AML-193 (cell line): ENCODE results near the gene CAPN3.
A peak's percentile ranks its signal among the peaks of the same experiment; 100 is the strongest.

ENCODE experiments used
- DNase-seq, 2 experiments: peaks; one replicate each; lab custom pipeline; 2025; lab: John Stamatoyannopoulos, UW

Gene CAPN3

DNA sequence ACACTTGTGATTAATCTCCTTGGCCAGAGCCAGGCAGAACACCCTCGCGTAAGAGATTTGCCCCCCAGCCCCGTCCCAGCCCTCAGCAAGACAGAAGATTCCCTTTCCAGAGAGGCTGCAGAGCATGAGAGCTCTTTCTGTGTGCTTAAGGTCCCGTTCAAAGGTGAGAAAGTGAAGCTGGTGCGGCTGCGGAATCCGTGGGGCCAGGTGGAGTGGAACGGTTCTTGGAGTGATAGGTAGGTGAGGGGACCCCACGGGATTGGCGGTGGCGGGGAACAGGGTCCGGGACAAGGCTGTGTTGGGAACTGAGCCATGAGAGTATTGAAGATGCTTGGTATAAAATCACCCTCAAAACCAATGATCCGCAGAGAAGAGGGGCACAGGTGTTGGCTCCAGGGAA, 34.8 kb downstream of the CAPN3 start:
- no peak for DNase-seq

- no peak for DNase-seq
Observed at GRCh38 chr15:42395838-42396237, 36.5 kb downstream of the CAPN3 start.

GRCh38 chr15:42401544-42402454, 42.5 kb downstream of the CAPN3 start:
- peak; percentile 81 to 85 for DNase-seq

GRCh38 chr15:42402455-42403205, 43.3 kb downstream of the CAPN3 start:
- DNase-seq = peak; percentile 71 to 74

DNA sequence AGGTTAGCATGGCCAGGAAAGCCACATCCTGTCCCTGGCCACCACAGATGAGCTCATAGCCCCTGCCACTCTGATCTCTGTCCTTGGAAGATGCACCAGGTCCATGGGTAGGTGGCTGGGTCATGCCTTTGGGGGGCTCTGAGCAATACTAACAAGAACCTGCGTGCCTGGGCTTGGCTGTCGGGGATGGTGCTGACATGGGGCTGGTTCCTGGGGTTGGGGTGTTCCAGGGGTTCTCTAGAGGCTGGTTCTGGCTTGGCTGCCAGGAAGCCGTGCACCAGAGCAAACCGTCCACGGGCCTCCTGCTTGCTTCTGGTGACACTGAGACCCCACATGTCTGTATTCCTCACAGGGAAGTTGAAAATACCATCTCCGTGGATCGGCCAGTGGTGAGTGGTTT, 44.1 kb downstream of the CAPN3 start:
- no peak for DNase-seq

DNA sequence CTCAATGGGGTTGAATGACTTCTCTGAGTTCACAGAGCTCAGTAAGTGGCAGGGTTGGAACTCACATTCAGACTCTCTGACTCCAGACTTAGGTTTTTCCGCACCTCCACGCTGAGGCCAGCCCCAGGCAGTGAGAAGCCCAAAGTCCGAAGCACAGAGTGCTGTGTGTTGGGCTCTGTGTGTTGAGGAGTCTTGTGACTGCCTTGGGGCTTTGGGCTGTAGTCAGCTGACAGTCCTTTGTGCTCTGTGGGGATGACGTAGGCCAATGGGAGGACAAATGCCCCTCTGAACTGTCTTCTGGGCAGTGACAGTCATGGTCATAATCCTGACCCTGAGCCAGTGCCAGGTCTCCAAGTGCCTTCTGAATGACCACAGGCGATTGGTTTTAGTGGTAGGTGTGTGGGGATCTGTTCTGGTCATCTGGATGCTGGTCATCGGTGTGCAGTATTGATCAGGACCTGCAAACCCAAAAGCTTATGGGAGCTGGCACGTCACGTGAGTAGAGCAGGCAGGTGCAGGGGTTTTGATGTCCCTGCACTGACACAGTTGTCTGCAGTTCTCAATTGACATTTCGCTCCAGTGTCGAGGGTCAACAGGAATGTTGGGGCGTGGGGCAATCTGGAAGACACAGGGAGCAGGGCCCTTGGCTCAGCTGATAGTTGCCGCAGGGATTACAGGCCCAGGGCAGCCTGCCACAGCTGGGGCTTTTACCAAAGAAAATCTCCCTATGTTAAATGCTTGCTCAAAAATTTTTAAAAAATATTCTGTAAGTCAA, 45.3 kb downstream of the CAPN3 start:
- no peak for DNase-seq

DNA sequence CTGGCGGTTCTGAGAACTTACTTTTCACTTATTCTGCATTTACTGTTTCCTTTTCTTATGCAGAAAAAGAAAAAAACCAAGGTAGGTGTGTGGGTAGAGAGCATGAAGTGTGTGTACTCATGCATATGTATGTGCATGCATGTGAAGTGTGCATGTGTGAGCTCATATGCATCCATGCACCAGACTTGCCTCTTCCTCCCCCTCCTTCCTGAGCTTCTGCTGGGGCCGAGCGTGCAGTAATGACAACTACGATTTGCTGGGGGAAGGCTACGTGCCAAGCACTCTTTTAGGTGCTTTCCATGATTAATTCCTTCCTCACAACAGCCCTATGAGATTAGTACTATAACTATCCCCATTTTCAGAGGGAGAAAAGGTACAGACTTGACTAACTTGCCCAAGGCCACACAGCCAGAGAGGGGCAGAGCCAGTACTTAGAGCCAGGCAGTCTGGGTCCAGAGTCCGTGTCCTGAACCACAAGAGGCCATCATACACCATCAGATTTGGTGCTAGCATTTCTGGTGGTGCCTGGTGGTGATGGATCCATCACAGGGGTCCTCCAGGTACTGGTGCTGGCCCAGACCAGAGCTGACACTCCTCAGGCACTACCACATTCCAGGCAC, 46.7 kb downstream of the CAPN3 start:
- no peak for DNase-seq

DNA sequence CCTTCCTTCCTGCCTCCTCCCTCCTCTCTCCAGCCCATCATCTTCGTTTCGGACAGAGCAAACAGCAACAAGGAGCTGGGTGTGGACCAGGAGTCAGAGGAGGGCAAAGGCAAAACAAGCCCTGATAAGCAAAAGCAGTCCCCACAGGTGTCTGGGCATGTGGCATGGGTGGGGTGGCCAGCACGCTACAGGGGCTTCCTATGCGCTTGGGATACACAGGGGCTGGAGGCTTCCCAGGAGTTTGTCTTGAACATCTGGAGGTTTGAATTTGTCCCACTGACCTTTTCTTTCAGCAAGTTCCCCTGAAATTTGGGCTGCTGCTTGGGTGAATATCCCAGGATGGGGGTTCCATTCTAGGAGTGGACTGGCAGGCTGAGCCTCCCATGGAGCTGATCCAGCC, 48.9 kb downstream of the CAPN3 start:
- no peak for DNase-seq

GRCh38 chr15:42409011-42409410, 49.7 kb downstream of the CAPN3 start:
- no peak for DNase-seq

DNA sequence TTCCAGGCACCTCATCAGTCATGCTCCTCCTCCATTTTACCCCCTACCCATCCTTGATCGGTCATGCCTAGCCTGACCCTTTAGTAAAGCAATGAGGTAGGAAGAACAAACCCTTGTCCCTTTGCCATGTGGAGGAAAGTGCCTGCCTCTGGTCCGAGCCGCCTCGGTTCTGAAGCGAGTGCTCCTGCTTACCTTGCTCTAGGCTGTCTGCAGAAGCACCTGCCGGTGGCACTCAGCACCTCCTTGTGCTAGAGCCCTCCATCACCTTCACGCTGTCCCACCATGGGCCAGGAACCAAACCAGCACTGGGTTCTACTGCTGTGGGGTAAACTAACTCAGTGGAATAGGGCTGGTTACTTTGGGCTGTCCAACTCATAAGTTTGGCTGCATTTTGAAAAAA, 52.6 kb downstream of the CAPN3 start:
- DNase-seq = no peak

GRCh38 chr15:42413920-42414319, 54.6 kb downstream of the CAPN3 start:
- no peak for DNase-seq

DNA sequence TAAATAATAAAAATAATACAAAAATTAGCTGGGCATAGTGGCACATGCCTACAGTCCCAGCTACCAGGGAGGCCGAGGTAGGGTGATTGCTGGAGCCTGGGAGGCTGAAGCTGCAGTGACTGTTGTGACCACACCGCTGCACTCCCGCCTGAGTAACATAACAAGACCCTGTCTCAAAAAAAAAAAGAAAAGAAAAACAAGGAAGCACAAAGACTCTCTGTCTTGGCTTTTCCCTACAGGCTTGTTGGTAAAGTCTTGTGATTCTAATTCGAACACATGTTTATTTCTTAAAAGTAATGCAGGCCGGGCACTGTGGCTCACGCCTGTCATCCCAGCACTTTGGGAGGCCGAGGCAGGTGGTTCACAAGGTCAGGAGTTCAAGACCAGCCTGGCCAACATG, 60.1 kb downstream of the CAPN3 start:
- no peak for DNase-seq

DNA sequence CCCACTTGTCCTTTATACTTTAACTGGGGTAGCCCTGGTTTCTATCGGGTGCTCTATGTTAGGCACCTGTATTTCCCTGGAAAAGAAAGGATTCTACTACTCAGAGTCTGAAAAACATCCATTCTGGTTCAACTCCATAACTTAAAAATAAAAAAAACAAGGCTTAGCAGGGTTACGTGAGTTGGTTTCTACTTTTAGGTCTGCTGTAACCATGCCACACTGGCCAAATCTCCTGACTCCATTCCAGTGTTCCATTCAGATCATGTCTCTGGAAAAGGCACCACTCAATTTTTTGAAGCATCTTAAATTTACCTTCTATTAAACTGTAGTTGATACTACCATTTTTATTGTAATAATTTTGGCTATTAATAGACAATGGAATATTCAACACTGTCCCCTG, 62.1 kb downstream of the CAPN3 start:
- DNase-seq = no peak

GRCh38 chr15:42427429-42428223, 68.3 kb downstream of the CAPN3 start:
- DNase-seq = no peak

DNA sequence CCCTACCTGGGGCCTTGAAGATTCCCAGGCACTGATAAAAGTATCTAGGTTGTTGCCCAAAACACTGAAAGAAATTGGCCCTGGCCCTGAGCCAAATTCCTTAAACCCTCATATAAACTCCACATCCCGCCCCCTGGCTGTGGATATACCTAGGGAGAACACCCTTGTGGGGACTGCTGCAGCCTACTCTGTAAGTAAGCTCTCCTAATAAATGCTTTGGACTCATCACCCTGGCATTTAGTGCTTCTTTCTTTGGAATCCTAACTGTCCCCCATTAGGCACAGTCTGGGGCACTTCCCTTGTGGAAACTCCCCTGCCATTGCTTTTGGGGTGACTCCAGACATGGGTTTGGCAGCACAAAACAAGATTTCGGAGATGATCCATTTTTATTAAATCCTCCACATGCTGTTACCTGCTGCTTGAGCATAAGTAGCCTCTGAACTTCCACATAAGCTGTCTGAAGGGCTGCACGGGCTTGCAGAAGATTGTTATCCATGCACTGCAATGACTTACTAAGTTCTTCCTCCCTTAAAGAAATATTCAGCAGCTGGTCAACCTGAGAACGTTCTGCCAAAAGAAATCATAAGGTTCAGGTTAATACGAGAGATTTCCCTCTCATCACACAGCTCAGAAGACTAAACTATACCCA, 85.2 kb downstream of the CAPN3 start:
- no peak for DNase-seq

DNA sequence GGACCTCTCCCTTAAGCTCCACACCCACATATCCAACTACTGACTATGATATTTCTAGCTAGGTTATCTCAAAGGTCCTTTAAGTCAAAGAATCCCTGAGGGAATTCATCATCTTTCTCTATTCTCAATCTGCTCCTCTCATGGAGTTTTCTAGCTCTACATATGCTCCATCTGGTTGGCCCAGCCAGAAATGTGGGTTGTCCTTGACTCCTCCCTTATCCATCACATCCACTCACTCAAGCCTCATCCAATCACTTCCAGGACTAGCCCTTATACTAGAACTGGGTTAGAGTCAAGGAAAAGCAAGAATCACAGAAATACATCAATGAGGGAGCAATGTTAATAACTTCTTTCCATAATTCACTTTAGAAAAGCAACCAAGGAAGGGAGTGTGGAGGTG, 86.2 kb downstream of the CAPN3 start:
- no peak for DNase-seq

DNA sequence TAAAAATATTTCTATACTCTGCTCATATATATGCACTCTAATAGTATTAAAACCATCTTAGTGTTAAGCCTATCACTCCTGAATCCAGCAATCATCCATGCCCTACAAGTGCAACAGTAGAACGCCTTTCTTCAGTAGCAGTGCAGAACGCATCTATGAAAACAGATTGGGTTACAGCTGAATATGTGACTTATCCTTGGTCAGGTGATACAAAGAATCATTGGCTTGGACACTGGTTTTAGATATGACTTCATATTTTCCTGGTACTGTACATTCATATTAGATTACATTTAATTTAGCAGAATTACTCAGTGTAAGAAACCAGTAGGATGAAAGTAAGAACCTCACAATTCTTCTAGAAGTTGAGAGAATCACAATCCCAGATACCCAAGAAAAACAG, 88.3 kb downstream of the CAPN3 start:
- no peak for DNase-seq

DNA sequence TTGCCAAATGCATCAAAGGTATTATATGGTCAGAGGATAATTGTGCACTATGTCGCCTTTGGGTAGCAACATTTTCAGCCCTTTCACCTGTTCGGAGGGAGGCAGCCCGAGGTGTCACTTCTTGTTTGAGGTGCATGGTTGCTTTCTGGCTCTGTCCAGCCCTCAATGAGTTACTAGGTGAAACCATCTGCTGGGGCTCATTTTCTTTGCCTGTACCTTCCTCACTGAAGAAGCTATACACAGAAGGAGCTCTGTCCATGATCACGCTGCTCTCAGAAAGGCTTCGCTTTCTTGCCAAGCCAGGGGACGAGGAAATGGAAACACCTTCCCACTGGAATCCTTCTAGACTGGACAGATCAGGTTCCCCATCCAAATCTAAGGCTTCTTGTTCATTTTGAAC, 89.0 kb downstream of the CAPN3 start:
- no peak for DNase-seq

- DNase-seq = no peak
Observed at GRCh38 chr15:42449770-42450424, 90.6 kb downstream of the CAPN3 start.

GRCh38 chr15:42450425-42450790, 91.1 kb downstream of the CAPN3 start:
- no peak for DNase-seq
